ENCODE results near the gene HMCN1.

GRCh38 chr1:185690527-185690926, 43.7 kb upstream of the HMCN1 start:
- TF ChIP-seq PATZ1 (CRISPR knock-in tag; IDR thresholded peaks at IDR 0.05; ENCODE audit: borderline replicate concordance) (no peak), CREB5 (CRISPR knock-in tag; IDR thresholded peaks at IDR 0.05; ENCODE audit: low read depth) (no peak), GLIS3 (CRISPR knock-in tag; IDR thresholded peaks at IDR 0.05) (no peak), ZNF8 (CRISPR knock-in tag; IDR thresholded peaks at IDR 0.05) (no peak), ZFP30 (CRISPR knock-in tag; IDR thresholded peaks at IDR 0.05) (no peak), CSDC2 (CRISPR knock-in tag; IDR thresholded peaks at IDR 0.05) (no peak), ARNTL (CRISPR knock-in tag; IDR thresholded peaks at IDR 0.05; ENCODE audit: borderline replicate concordance, low read depth) (no peak)
